Neural crest cell (in vitro differentiated cells): ENCODE results near the gene ARMC6. TPM values are rescaled to one million over a fixed set of nuclear protein-coding genes. Genes with fewer than 3 reads are reported as not detected.
"Not testable (repeated sequence)": the region's sequence is repeated elsewhere in the genome, so short reads cannot be mapped to it uniquely, and the experiment has no call there.

Experiments used
- DNase-seq: peaks from one replicate; pipeline ENCODE4 v3.0.0; 2021; ENCODE audit warnings: low read depth, mixed read lengths, low spot score
- H3K27ac Mint-ChIP-seq: one replicate; pipeline ENCODE4 v1.8.0; 2021; ENCODE audit warnings: mild to moderate bottlenecking, mixed read lengths; ENCODE audit not compliant: unreplicated experiment
- H3K27me3 Mint-ChIP-seq: 2 replicates; pipeline ENCODE4 v1.8.0; 2021; ENCODE audit warnings: low read depth, mild to moderate bottlenecking, mixed read lengths
- H3K36me3 Mint-ChIP-seq: 2 replicates; pipeline ENCODE4 v1.8.0; 2021; ENCODE audit warnings: low read depth, mild to moderate bottlenecking, mixed read lengths
- H3K4me1 Mint-ChIP-seq: 2 replicates; pipeline ENCODE4 v1.8.0; 2021; ENCODE audit warnings: mixed read lengths
- H3K4me3 Mint-ChIP-seq: one replicate; pipeline ENCODE4 v1.8.0; 2021; ENCODE audit warnings: mild to moderate bottlenecking, mixed read lengths
- H3K9me3 Mint-ChIP-seq: 2 replicates; pipeline ENCODE4 v1.8.0; 2021; ENCODE audit warnings: mixed read lengths
- CTCF ChIP-seq: fragments of 200-600 bp; sonication (generic); conservative IDR thresholded peaks from 2 replicates; pipeline ENCODE4 v1.5.0; 2021; ENCODE audit warnings: antibody characterized with exemption, mild to moderate bottlenecking
- total RNA-seq: library from RNA; stranded (reverse); gene quantifications from 2 replicates; pipeline ENCODE4 v1.2.1, GENCODE V29; 2021

The ARMC6 gene
- total RNA-seq, 1 donor from 2014 or later: 52.5 TPM

- Mint-ChIP-seq H3K27ac (peak overlapping the region; percentile 98), H3K4me1 (peaks cover 21% of the 10 kb centered on the region), H3K27me3 (no peaks in the 10 kb centered on the region), H3K4me3 (peak overlapping the region; percentile 88), H3K36me3 (no peaks in the 10 kb centered on the region), H3K9me3 (no peaks in the 10 kb centered on the region)
- no peak for TF ChIP-seq CTCF
- peak; percentile 74 for DNase-seq
These were observed 72.1 kb downstream of the ARMC6 start for GRCh38 chr19:19105365-19106055.

- H3K27ac Mint-ChIP-seq: peak overlapping the region; percentile 98
- H3K36me3 Mint-ChIP-seq: no peaks in the 10 kb centered on the region
- no peaks in the 10 kb centered on the region for H3K9me3 Mint-ChIP-seq
- TF ChIP-seq CTCF: no peak
- H3K4me1 Mint-ChIP-seq: peaks cover 21% of the 10 kb centered on the region
- peak; percentile 41 for DNase-seq
- peak overlapping the region; percentile 88 for H3K4me3 Mint-ChIP-seq
- H3K27me3 Mint-ChIP-seq: no peaks in the 10 kb centered on the region
These were observed 72.7 kb downstream of the ARMC6 start for GRCh38 chr19:19106056-19106551.

- H3K36me3 Mint-ChIP-seq, DNase-seq, H3K27ac Mint-ChIP-seq, H3K4me3 Mint-ChIP-seq, H3K27me3 Mint-ChIP-seq, H3K9me3 Mint-ChIP-seq: not testable (repeated sequence)
- peaks cover 22% of the 10 kb centered on the region for H3K4me1 Mint-ChIP-seq
These were observed 73.5 kb downstream of the ARMC6 start for GRCh38 chr19:19106938-19107337.

GRCh38 chr19:19107654-19108053, 74.3 kb downstream of the ARMC6 start:
- H3K4me1 Mint-ChIP-seq: peaks cover 27% of the 10 kb centered on the region
- H3K27ac Mint-ChIP-seq: no peak overlapping the region
- H3K9me3 Mint-ChIP-seq: no peaks in the 10 kb centered on the region
- no peaks in the 10 kb centered on the region for H3K36me3 Mint-ChIP-seq
- H3K4me3 Mint-ChIP-seq: no peak overlapping the region
- no peak for DNase-seq
- no peak for TF ChIP-seq CTCF
- H3K27me3 Mint-ChIP-seq: no peaks in the 10 kb centered on the region

Other genes starting within 250 kb of the ARMC6 start
- not detected in 2 replicates for gene COMP, start 242.3 kb upstream of the ARMC6 start, total RNA-seq
- gene UPF1, start 201.6 kb upstream of the ARMC6 start, total RNA-seq: 73.1 and 76.5 TPM in 2 replicates
- gene CERS1, start 137.4 kb upstream of the ARMC6 start, total RNA-seq: 27.7 and 29.8 TPM in 2 replicates
- 194 and 196 TPM in 2 replicates for gene COPE, start 114.2 kb upstream of the ARMC6 start, total RNA-seq
- 54.9 and 56.6 TPM in 2 replicates for gene DDX49, start 113.9 kb upstream of the ARMC6 start, total RNA-seq
- 71.4 and 78.8 TPM in 2 replicates for gene HOMER3, start 92.4 kb upstream of the ARMC6 start, total RNA-seq
- gene SUGP2, start 86 bp upstream of the ARMC6 start, total RNA-seq: 149 and 160 TPM in 2 replicates
- gene SLC25A42, start 30.4 kb downstream of the ARMC6 start, total RNA-seq: 10.5 and 11.1 TPM in 2 replicates
- 42.8 and 44.8 TPM in 2 replicates for gene TMEM161A, start 104.9 kb downstream of the ARMC6 start, total RNA-seq
- 1.4 and 1.5 TPM in 2 replicates for gene MEF2B, start 136.7 kb downstream of the ARMC6 start, total RNA-seq
- 23.6 and 28.0 TPM in 2 replicates for gene BORCS8, start 158.5 kb downstream of the ARMC6 start, total RNA-seq
- 107 and 111 TPM in 2 replicates for gene RFXANK, start 158.7 kb downstream of the ARMC6 start, total RNA-seq
- gene NR2C2AP, start 169.8 kb downstream of the ARMC6 start, total RNA-seq: 17.6 and 18.6 TPM in 2 replicates
- 12.3 and 13.8 TPM in 2 replicates for gene NCAN, start 178.4 kb downstream of the ARMC6 start, total RNA-seq
- gene TM6SF2, start 239.7 kb downstream of the ARMC6 start, total RNA-seq: 5.5 and 5.7 TPM in 2 replicates